GM18502 (cell line): ENCODE data around the gene MGAT4C.

ENCODE experiments used
- ATAC-seq: cut with Tn5 transposase; IDR thresholded peaks from one replicate; pipeline ENCODE4 v1.9.1; 2021; ENCODE audit warnings: mild to moderate bottlenecking; ENCODE audit not compliant: unreplicated experiment, poor library complexity

Gene MGAT4C

GRCh38 chr12:86230516-86231146 lies 25.6 kb downstream of the MGAT4C start:
- ATAC-seq: no peak

DNA sequence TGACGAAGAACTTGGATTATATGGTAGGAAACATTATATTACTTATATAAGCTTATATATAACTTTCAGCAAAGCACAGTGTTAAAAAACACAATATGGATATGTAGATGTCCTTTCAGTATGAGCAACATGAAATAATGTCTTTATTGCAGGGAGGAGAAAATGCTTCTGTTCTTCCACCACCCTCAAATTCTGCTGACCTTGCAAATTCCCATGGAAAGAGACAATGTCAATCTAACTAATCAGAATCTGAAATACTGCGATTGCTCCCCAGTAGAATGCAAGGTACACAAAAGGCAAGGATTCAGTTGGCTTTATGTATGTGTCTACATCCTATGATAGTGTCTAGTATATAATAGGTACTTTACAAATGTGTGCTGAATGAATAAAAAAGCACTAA lies 26.4 kb downstream of the MGAT4C start:
- ATAC-seq: no peak

GRCh38 chr12:86228656-86229055 lies 27.5 kb downstream of the MGAT4C start:
- ATAC-seq: no peak

DNA sequence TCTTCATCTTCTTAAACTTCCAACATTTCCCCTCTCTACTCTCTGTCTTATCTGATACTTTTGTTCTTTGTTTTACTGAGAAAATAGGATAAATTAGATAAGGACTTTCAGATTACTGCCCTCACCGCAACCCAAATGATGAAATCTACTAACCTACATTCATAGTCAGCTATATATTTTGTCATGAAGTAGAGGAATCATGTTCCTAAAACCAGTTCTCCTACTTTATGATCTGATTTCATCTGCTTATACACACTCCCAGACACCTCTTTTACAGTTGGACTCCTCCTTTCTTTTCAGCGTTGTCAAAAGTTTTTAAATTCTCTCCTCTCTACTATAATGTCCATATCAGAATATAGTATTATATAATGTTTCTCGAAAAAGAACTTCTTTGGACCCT lies 29.7 kb downstream of the MGAT4C start:
- no peak for ATAC-seq

DNA sequence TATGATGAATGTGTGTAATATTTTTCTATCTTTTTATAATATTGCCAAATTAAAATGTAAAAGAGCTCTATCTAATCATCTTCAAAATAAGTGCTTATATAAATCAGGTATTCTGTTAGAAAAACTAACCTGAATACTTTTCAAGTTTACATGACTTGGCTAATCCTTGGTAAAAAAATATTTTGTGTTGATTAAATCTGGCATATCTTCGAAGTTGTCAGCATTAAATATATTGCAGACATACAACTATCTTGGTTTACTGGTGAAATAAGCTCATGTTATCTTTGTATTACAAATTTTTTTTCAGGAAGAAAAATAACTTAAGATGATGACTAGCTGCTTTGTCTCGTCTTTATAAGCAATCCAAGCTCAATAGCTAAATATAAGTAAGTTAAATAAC lies 39.6 kb downstream of the MGAT4C start:
- ATAC-seq: no peak

- ATAC-seq: no peak
These were observed 43.2 kb downstream of the MGAT4C start for GRCh38 chr12:86213012-86213411.

DNA sequence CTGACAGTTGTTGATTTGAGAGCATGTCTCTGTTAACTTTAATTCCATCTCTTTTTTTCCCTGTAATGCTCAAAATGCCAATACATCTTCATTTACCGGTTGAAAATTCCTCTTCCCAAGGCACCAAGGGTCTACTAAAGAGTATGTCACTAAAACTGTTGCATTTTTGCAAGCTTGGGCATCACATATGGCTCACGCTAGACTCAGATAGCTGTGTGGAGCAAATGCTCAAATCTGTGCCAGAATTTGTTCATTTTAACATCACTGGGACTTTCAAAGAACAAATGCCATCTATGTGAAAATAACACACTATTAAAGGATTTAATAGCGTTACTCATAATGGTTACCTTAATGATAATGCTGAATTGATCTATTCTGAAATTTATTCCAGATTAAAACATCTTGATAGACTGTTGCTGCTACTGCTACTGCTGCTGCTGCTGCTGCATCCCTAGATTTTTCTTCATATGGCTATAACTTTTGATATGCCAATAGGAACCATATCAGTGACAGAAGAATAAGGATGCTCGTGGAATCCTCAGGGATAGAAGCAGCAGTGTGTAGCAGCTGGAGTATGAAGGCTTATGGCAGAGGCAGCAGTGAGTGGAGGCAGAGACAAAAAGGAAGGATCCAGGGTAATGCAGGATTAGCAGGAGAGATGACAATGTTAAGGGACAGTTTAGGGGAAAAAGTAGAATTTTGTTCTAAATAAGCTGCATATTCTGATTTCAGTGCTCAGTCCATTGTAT lies 57.3 kb downstream of the MGAT4C start:
- no peak for ATAC-seq

GRCh38 chr12:86196465-86196864 lies 59.7 kb downstream of the MGAT4C start:
- no peak for ATAC-seq

GRCh38 chr12:86194721-86195120 lies 61.5 kb downstream of the MGAT4C start:
- no peak for ATAC-seq

DNA sequence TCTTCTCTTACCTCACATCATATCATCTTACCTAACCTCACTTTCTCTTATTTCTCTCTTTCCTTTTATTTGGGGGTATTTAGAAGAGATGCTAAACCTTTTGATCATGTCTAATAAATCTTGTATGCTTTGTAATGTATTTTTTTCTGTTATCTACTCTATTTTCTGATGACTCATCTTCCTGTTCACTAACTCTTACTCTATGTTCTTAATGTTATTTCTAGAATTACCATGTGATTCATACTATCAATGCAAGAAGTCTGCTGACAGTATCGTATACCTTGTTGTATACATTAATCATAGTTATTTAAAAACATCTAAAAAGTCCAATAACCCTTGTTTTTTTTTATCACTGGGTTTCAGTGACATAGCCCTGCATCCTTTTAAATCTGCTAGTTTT lies 62.3 kb downstream of the MGAT4C start:
- ATAC-seq: no peak

- ATAC-seq: no peak
These were observed 68.0 kb downstream of the MGAT4C start for GRCh38 chr12:86188226-86188625.

DNA sequence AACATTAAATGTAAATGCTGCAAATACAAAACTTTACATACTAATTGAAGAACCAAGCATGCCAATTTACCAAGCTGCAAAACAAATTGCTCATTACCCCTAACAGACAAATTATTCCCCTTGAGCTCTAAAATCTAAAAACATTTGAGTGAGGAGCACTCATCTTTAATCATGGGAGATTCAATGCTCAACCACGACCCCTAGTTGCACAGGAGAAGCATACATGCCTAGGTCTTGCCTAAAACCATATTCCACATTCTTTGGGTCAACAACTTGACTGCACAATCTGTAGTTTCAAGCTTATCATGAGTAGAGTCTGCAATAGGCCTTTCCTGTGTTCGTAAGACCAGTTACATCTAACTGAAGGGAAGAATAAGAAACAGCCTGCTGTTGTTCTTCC lies 69.7 kb downstream of the MGAT4C start:
- ATAC-seq: no peak

- no peak for ATAC-seq
These were observed 76.3 kb downstream of the MGAT4C start for GRCh38 chr12:86179855-86180254.

DNA sequence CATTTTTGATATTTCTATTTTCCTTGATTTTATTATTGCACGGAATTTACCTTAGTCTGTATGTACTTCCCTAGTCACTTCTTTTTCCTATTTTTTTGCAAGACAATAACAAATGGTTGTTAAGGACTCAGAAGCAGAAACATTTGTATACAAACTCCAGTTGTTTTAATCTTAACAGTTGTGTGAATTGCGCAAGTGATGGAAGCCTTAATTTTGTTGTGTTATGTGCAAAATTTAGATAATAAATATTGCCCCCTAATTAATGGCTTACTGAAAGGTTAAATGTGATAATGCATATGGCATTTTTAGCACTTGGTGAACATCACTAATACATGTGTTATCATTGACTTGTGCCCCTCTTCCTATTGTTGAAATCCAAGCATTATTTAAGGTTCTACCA lies 82.0 kb downstream of the MGAT4C start:
- no peak for ATAC-seq

DNA sequence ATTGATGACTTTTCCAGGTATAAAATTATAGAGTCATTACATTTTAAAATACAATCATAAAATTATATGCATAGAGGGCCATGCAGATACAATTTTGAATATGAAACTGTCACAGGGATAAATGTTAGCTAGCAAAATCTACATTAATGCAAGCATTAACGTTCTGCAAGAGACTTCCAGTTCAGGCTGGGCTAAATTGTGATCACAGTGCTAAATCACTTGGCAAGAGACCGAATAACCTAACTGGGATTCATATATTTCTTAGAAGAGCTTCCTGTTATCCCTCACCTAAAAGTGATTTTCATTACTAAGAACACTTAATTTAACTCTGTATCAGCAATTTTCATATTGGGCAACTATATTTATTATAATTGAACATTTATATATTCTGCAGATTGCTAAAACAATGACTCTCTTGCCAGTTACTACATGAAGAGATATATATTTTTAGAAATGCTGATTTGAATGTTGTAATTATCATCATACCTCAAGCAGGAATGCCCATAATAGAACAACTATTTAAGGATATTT lies 83.2 kb downstream of the MGAT4C start:
- no peak for ATAC-seq

GRCh38 chr12:86170051-86170450 lies 86.1 kb downstream of the MGAT4C start:
- no peak for ATAC-seq

- no peak for ATAC-seq
These were observed 97.2 kb downstream of the MGAT4C start for GRCh38 chr12:86158956-86159355.

- no peak for ATAC-seq
These were observed 101.6 kb downstream of the MGAT4C start for GRCh38 chr12:86154620-86155019.

DNA sequence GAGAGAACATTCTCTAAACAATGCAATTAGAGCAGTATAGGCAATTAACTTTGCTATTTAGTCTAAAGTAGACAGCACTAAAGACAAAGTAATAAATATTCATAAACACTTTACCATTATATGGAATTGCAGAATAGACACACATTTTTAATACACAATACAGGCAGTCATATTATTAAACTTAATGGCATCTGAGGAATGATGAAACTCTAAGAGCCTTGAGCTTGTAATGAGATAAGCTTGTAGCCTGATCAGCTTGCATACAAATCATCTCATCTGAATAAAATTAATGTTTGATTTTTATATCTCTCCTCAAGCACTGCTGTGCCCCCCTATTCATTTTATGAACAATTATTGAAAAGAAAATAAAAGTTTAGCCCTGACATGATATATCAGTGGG lies 107.6 kb downstream of the MGAT4C start:
- ATAC-seq: no peak

DNA sequence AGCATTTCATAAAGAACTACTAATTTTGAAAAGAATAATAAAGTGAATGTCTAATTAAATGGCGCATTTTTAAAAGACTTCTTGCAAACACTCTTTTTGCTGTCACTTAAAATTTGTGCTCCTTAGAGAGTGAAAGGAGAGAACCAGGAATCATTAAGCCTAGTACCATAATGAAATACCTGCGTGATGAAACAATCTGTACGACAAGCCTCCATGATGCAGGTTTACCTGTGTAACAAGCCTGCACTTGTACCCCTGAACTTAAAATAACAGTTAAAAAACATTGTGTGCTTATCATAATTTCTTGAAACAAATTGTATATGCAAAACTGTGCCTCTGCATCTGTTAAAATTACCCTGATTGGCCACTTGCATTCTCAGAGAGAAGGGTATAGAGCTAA lies 108.1 kb downstream of the MGAT4C start:
- ATAC-seq: no peak

DNA sequence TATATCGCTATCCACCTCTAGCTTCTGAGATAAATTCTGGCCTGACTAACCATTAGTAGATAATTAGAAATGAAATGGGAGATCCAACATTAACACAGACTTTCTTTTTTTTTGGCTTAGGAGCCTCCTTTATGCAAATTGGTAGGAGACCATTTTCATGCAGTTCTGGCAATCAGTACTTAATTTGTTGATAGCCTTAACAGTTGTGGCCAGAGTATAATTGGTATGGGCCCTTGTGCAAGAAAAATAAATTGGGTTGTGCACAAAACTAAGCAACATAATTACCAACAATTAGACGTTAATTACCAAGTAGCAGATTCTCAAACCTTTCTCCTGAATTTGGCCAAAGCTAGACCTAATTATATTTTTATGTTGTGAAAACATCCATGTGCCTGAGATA lies 111.0 kb downstream of the MGAT4C start:
- no peak for ATAC-seq

- no peak for ATAC-seq
These were observed 113.0 kb downstream of the MGAT4C start for GRCh38 chr12:86143162-86143561.
